ENCODE measurements around the gene RENBP. TPM values are rescaled to one million over a fixed set of nuclear protein-coding genes. Genes with fewer than 3 reads are reported as not detected.

The RENBP gene
- total RNA-seq, 1 donor, result 4.3 TPM

DNA sequence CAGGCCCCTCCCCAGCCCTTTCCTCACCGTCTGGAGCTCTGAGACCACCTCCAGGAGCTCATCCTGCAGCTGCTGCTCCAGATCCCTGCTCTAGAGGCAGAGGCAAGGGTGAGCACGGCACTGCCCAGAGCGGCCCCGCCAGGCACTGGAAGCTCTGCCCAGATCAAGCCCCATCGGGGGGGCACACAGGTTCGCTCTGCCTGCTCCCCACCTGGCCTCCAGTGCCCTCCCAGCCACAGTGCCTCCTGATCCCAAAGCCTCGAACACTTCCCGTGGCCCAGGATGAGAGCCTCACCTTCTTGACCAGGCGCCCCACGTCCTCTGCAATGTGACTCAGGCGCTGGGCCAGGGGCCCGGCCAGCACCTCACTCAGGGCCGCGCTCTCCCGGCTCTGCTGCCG is 23.4 kb downstream of the RENBP start:
- no peak for DNase-seq (ENCODE audit: low read depth)
- TF ChIP-seq, protein P1, sequence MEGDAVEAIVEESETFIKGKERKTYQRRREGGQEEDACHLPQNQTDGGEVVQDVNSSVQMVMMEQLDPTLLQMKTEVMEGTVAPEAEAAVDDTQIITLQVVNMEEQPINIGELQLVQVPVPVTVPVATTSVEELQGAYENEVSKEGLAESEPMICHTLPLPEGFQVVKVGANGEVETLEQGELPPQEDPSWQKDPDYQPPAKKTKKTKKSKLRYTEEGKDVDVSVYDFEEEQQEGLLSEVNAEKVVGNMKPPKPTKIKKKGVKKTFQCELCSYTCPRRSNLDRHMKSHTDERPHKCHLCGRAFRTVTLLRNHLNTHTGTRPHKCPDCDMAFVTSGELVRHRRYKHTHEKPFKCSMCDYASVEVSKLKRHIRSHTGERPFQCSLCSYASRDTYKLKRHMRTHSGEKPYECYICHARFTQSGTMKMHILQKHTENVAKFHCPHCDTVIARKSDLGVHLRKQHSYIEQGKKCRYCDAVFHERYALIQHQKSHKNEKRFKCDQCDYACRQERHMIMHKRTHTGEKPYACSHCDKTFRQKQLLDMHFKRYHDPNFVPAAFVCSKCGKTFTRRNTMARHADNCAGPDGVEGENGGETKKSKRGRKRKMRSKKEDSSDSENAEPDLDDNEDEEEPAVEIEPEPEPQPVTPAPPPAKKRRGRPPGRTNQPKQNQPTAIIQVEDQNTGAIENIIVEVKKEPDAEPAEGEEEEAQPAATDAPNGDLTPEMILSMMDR (IDR thresholded peaks at IDR 0.05; ENCODE audit: insufficient read depth, low read depth, low read length), result no peak

DNA sequence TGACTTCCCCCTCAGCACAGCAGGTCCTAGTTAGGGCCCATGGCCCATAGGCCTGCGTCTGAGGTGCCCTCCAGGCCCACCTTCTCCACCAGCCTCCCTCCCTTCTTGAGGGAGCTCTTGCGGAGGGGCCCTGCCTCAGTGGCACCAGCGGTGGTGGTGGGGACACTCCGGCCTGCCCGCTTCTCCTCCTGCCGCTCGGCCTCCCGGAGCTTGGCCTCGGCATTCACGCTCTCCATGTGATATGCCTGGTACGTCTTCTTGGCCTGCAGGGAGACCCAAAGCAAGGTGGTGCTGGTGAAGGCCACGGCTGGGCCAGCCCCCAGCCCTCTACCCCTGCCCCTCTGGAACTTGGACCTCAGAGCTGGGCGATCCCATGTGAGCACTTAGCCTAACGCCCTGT is 23.9 kb downstream of the RENBP start:
- no peak overlapping the region for H3K4me3 ChIP-seq (ENCODE audit: low read depth, low read length)
- no peak for DNase-seq (ENCODE audit: low read depth)
- TF ChIP-seq, protein P1 (IDR thresholded peaks at IDR 0.05; ENCODE audit: insufficient read depth, low read depth, low read length), result no peak

More for the DNA sequence above, 23.4 kb downstream of the RENBP start:
- H3K4me3 ChIP-seq (ENCODE audit: low read depth, low read length), result no peak overlapping the region

DNA sequence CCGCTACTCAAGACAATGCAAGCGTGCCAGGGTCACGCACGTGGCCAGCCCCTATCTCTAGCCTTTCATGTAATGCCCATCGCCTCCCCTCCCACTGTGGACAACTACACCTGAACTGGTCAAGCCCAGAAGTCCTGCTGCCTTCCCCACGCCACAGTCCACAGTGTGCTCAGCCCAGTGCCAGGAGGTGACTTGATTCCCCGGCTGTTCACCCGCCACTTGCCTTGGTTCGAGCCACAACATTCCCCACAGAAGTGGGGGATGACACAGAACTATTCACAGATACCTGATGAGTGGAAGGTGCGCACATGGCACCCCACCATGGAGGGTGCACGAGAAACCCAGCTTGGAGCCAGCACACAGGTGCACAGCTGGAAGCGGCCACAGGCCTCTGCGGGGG is 25.2 kb downstream of the RENBP start:
- TF ChIP-seq, protein P1 (IDR thresholded peaks at IDR 0.05; ENCODE audit: insufficient read depth, low read depth, low read length), result no peak
- DNase-seq (ENCODE audit: low read depth), result no peak

DNA sequence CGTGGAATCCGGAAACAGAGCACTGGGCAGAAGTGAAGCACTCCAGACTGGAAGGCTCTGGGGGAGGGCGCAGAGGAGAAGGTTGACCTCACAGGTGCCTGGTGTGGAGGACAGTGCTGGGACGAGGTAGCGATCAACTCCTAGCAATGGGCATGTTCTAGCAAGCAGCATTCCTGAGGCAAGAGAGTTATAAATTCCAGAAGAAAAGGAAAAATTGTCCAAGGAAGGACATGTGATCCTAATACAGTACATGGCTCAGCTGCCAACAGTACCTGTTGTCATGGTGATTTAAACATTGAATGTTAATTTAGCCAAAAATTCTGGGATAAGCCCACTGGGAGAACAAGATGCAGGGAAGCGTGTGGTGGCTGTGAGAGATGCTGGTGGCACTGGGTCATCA is 26.6 kb downstream of the RENBP start:
- no peak overlapping the region for H3K4me3 ChIP-seq (ENCODE audit: low read depth, low read length)

More for the DNA sequence above, 25.2 kb downstream of the RENBP start:
- H3K4me3 ChIP-seq (ENCODE audit: low read depth, low read length), result no peak overlapping the region

DNA sequence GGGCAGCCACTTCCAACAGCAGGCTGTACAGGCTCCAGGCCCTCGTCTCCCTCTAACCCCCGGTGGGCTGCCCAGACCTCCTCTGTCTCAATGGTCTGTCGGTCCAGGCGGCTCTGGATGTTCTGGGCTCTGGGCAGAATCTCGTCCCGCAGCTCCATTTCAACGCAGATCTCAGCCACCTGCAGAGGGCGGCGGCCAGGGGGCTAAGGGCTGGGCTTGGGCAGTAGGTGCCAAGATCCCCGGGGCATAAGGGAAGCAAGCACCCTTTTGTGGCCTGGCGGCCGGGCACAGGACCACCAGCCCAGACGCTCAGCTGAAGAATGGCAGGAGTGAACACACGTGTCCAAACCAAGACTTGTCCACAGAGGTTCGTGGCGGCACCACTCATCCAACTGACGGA is 30.7 kb downstream of the RENBP start:
- H3K4me3 ChIP-seq (ENCODE audit: low read depth, low read length), result no peak overlapping the region
- TF ChIP-seq, protein P1 (IDR thresholded peaks at IDR 0.05; ENCODE audit: insufficient read depth, low read depth, low read length), result no peak

More for the DNA sequence above, 26.6 kb downstream of the RENBP start:
- DNase-seq (ENCODE audit: low read depth), result no peak
- TF ChIP-seq, protein P1 (IDR thresholded peaks at IDR 0.05; ENCODE audit: insufficient read depth, low read depth, low read length), result no peak

DNA sequence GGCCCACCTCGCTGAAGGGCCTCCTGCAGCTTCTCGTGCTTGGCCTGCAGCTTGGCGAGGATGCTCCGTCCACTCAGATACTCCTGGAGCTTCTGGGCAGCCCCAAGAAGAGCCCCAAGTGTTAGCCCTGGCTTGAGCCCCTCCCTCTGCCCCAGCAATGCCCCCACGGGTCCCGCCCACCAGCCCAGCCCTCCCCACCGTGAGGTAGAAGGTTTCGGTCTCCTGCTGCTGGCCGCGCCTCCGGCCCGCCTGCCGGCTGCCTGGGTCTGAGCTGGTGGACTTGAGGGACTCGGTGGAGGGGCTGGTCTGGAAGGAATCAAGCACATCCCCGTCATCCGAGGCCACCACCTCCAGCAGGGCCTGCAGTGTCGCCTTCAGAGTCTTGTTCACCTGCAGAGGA is 31.2 kb downstream of the RENBP start:
- no peak for DNase-seq (ENCODE audit: low read depth)
- TF ChIP-seq, protein P1 (IDR thresholded peaks at IDR 0.05; ENCODE audit: insufficient read depth, low read depth, low read length), result no peak
- H3K4me3 ChIP-seq (ENCODE audit: low read depth, low read length), result no peak overlapping the region

More for the DNA sequence above, 30.7 kb downstream of the RENBP start:
- DNase-seq (ENCODE audit: low read depth), result no peak

DNA sequence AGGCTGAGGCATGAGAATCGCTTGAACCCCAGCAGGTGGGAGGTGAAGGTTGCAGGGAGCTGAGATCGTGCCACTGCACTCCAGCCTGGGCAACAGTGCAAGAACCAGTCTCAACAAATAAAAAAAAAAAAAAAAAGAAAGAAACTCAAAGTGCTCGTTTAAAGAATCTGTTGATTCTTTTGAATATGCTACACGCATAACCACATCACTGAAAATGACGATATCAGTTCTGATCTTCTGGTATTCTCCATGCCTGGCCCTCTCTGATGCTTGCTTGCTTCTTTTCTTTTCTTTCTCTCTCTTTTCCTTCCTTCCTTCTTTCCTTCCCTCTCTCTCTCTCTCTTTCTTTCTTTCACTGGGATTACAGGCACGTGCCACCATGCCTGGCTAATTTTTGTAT is 32.6 kb downstream of the RENBP start:
- H3K4me3 ChIP-seq (ENCODE audit: low read depth, low read length), result no peak overlapping the region
- TF ChIP-seq, protein P1 (IDR thresholded peaks at IDR 0.05; ENCODE audit: insufficient read depth, low read depth, low read length), result no peak
- DNase-seq (ENCODE audit: low read depth), result no peak

Measured in fibroblast of villous mesenchyme (primary cell).